GM12878 (cell line): Measurements from ENCODE around the gene CEP170B.

Source experiments
- CEBPB ChIP-seq, 2 experiments: fragments of 150-350 bp in 1 of 2; IDR thresholded peaks; 2 replicates each; pipeline ENCODE4 v1.6.1; 2012 to 2014; ENCODE audit warnings: low read depth in 2 of 2, low read length in 2 of 2, borderline replicate concordance in 1 of 2, inconsistent platforms in 1 of 2
- CHD1 ChIP-seq: IDR thresholded peaks from 2 replicates; pipeline ENCODE4 v1.6.1; 2012; ENCODE audit warnings: low read depth, low read length, improper control_type of control experiment
- CHD2 ChIP-seq: IDR thresholded peaks from 2 replicates; pipeline ENCODE4 v1.6.1; 2011; ENCODE audit warnings: low read depth, low read length, improper control_type of control experiment, borderline replicate concordance
- EGR1 ChIP-seq, 2 experiments: IDR thresholded peaks; 1 replicate in 1 of 2; 2 replicates in 1 of 2; pipeline ENCODE4 v1.6.1; 2011 to 2012; ENCODE audit warnings: low read depth in 2 of 2, low read length in 2 of 2, borderline replicate concordance in 1 of 2, mild to moderate bottlenecking in 1 of 2, moderate library complexity in 1 of 2
- EZH2 ChIP-seq: IDR thresholded peaks from 2 replicates; pipeline ENCODE4 v1.6.1; 2012; ENCODE audit warnings: low read depth, mild to moderate bottlenecking, control low read depth, inconsistent platforms, low read length, borderline replicate concordance; ENCODE audit not compliant: control insufficient read depth
- NR2F1 ChIP-seq: fragments of 450-650 bp; conservative IDR thresholded peaks from 2 replicates; pipeline ENCODE4 v1.6.1; 2017; ENCODE audit warnings: mild to moderate bottlenecking
- POLR2A ChIP-seq: IDR thresholded peaks from 2 replicates; pipeline ENCODE4 v1.6.1; 2011; ENCODE audit warnings: low read depth, mild to moderate bottlenecking, low read length
- SIN3A ChIP-seq: IDR thresholded peaks from 2 replicates; pipeline ENCODE4 v1.6.1; 2012; ENCODE audit warnings: low read depth, low read length, improper control_type of control experiment
- SP1 ChIP-seq: IDR thresholded peaks from one replicate; pipeline ENCODE4 v1.6.1; 2011; ENCODE audit warnings: low read depth, low read length
- TARDBP ChIP-seq: IDR thresholded peaks from 2 replicates; pipeline ENCODE4 v1.6.1; 2016; ENCODE audit warnings: borderline replicate concordance
- TF ChIP-seq, protein P1 (sequence below), 3 experiments: IDR thresholded peaks in 2 of 3; conservative IDR thresholded peaks in 1 of 3; 2 replicates each; pipeline ENCODE4 v1.5.1; 2011; ENCODE audit warnings: low read depth in 3 of 3, low read length in 3 of 3, mild to moderate bottlenecking in 3 of 3, control low read depth in 2 of 3, moderate library complexity in 2 of 3, inconsistent platforms in 1 of 3, mixed read lengths in 1 of 3; ENCODE audit not compliant: control insufficient read depth in 2 of 3, insufficient read depth in 1 of 3; ENCODE audit errors: extremely low read depth in 1 of 3
- TF ChIP-seq, protein P2 (sequence below): fragments of 450-650 bp; IDR thresholded peaks from 2 replicates; pipeline ENCODE4 v1.6.1; 2018; ENCODE audit warnings: borderline replicate concordance, mild to moderate bottlenecking; ENCODE audit not compliant: partially characterized antibody
- TF ChIP-seq, protein P3 (sequence below): IDR thresholded peaks from 2 replicates; pipeline ENCODE4 v1.6.1; 2012; ENCODE audit warnings: low read depth, low read length, improper control_type of control experiment

DNA sequence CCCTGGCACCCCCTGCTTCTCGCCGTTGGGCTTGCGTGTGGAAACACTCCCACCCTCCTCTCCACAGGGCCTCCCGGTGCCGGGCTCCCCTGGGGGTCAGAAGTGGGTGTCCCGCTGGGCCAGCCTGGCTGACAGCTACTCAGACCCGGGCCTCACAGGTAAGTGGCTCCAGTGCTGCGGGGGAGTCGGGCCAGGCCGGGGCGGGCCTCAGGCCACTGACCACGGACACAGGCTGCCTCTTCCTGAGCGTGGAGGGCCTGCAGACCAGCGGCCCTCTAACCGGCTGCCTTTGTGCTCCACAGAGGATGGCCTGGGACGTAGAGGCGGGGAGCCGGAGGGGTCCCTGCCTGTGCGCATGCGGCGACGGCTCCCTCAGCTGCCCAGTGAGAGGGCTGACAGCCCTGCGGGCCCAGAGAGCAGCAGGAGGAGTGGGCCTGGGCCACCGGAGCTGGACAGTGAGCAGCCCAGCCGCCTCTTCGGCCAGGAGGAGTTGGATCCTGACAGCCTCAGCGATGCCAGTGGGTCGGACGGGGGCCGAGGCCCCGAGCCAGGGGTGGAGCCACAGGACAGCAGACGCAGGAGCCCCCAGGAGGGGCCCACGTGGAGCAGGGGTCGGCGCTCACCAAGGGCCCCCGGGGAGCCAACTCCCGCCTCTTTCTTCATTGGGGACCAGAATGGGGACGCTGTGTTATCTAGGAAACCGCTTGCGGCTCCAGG is 21.1 kb downstream of the CEP170B start:
- TF ChIP-seq EGR1 (IDR thresholded peaks at IDR 0.05; ENCODE audit: borderline replicate concordance in 1 of 2, low read depth in 2 of 2, low read length in 2 of 2) (no peak), EZH2 (no peak), CEBPB (IDR thresholded peaks at IDR 0.05; ENCODE audit: borderline replicate concordance in 1 of 2, low read depth in 2 of 2, low read length in 2 of 2) (no peak), SP1 (no peak), NR2F1 (no peak), CHD2 (no peak), CHD1 (no peak), POLR2A (no peak), SIN3A (no peak), TARDBP (no peak)
- TF ChIP-seq, protein P1, sequence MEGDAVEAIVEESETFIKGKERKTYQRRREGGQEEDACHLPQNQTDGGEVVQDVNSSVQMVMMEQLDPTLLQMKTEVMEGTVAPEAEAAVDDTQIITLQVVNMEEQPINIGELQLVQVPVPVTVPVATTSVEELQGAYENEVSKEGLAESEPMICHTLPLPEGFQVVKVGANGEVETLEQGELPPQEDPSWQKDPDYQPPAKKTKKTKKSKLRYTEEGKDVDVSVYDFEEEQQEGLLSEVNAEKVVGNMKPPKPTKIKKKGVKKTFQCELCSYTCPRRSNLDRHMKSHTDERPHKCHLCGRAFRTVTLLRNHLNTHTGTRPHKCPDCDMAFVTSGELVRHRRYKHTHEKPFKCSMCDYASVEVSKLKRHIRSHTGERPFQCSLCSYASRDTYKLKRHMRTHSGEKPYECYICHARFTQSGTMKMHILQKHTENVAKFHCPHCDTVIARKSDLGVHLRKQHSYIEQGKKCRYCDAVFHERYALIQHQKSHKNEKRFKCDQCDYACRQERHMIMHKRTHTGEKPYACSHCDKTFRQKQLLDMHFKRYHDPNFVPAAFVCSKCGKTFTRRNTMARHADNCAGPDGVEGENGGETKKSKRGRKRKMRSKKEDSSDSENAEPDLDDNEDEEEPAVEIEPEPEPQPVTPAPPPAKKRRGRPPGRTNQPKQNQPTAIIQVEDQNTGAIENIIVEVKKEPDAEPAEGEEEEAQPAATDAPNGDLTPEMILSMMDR (IDR thresholded peaks at IDR 0.05 in 2 of 3, conservative IDR thresholded peaks at IDR 0.05 in 1 of 3; ENCODE audit: control insufficient read depth in 2 of 3, extremely low read depth in 1 of 3, insufficient read depth in 1 of 3, low read depth in 3 of 3, low read length in 3 of 3) = no peak
- TF ChIP-seq, protein P2, sequence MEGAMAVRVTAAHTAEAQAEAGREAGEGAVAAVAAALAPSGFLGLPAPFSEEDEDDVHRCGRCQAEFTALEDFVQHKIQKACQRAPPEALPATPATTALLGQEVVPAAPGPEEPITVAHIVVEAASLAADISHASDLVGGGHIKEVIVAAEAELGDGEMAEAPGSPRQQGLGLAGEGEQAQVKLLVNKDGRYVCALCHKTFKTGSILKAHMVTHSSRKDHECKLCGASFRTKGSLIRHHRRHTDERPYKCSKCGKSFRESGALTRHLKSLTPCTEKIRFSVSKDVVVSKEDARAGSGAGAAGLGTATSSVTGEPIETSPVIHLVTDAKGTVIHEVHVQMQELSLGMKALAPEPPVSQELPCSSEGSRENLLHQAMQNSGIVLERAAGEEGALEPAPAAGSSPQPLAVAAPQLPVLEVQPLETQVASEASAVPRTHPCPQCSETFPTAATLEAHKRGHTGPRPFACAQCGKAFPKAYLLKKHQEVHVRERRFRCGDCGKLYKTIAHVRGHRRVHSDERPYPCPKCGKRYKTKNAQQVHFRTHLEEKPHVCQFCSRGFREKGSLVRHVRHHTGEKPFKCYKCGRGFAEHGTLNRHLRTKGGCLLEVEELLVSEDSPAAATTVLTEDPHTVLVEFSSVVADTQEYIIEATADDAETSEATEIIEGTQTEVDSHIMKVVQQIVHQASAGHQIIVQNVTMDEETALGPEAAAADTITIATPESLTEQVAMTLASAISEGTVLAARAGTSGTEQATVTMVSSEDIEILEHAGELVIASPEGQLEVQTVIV = no peak
- TF ChIP-seq, protein P3, sequence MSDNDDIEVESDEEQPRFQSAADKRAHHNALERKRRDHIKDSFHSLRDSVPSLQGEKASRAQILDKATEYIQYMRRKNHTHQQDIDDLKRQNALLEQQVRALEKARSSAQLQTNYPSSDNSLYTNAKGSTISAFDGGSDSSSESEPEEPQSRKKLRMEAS = no peak
